OCI-LY7 (cell line): ENCODE results near the gene TRIO. TPM values are rescaled to one million over a fixed set of nuclear protein-coding genes. Genes with fewer than 3 reads are reported as not detected.

Experiments
- BruUV-seq: library from RNA; stranded (reverse); fragments of 400-500 nt; replicated peaks from 2 replicates; lab custom pipeline; 2021; lab: Mats Ljungman, UMichigan
- CTCF ChIA-PET: fragments of 300-600 bp; sonication (Branson Sonifier 250); formaldehyde crosslinking; loops from one replicate; lab custom pipeline; 2022; ENCODE audit warnings: antibody characterized with exemption; ENCODE audit not compliant: unreplicated experiment; lab: Charles Lee
- POLR2A ChIA-PET: fragments of 300-600 bp; sonication (Branson Sonifier 250); formaldehyde crosslinking; loops from one replicate; lab custom pipeline; 2022; ENCODE audit warnings: antibody characterized with exemption; lab: Charles Lee
- DNase-seq: peaks from one replicate; pipeline ENCODE4 v3.0.0-alpha.2; 2015; ENCODE audit warnings: low spot score
- H2AFZ ChIP-seq: fragments of 200-600 bp; sonication (generic), shearing (Covaris generic); 2 replicates; pipeline ENCODE4 v1.6.1; 2014; ENCODE audit warnings: mild to moderate bottlenecking, antibody characterized with exemption, low read length, moderate library complexity
- H3K27ac ChIP-seq: fragments of 200-600 bp; sonication (generic); 2 replicates; pipeline ENCODE4 v1.5.1; 2014; ENCODE audit warnings: mixed run types, low read depth, mild to moderate bottlenecking, moderate library complexity, low read length, inconsistent platforms; ENCODE audit not compliant: poor library complexity, severe bottlenecking
- H3K36me3 ChIP-seq: fragments of 200-600 bp; sonication (generic); 2 replicates; pipeline ENCODE4 v1.6.1; 2014; ENCODE audit warnings: mild to moderate bottlenecking, antibody characterized with exemption, low read length, moderate library complexity, mixed read lengths; ENCODE audit not compliant: insufficient read depth
- H3K4me1 ChIP-seq: fragments of 200-600 bp; sonication (generic); 2 replicates; pipeline ENCODE4 v1.5.1; 2014; ENCODE audit warnings: mild to moderate bottlenecking, low read length; ENCODE audit not compliant: insufficient read depth, poor library complexity, severe bottlenecking
- H3K4me2 ChIP-seq: fragments of 200-600 bp; sonication (generic); 2 replicates; pipeline ENCODE4 v1.6.1; 2014; ENCODE audit warnings: mild to moderate bottlenecking, low read length
- H3K4me3 ChIP-seq: fragments of 200-600 bp; sonication (generic); 2 replicates; pipeline ENCODE4 v1.5.1; 2014; ENCODE audit warnings: mild to moderate bottlenecking, low read depth, low read length; ENCODE audit not compliant: poor library complexity, severe bottlenecking
- H3K79me2 ChIP-seq: fragments of 200-600 bp; sonication (generic); 2 replicates; pipeline ENCODE4 v1.6.1; 2016; ENCODE audit warnings: low read depth, mild to moderate bottlenecking, low read length, moderate library complexity, mixed read lengths; ENCODE audit not compliant: insufficient read depth
- H3K9me2 ChIP-seq: fragments of 200-600 bp; sonication (generic); 2 replicates; pipeline ENCODE4 v1.6.1; 2016; ENCODE audit warnings: mild to moderate bottlenecking, low read length, mixed read lengths; ENCODE audit not compliant: insufficient read depth
- H3K9me3 ChIP-seq: fragments of 200-600 bp; sonication (generic); 2 replicates; pipeline ENCODE4 v1.6.1; 2014; ENCODE audit warnings: mild to moderate bottlenecking, mixed run types, low read length, mixed read lengths
- H4K20me1 ChIP-seq: fragments of 200-600 bp; sonication (generic); 2 replicates; pipeline ENCODE4 v1.6.1; 2014; ENCODE audit warnings: mild to moderate bottlenecking, antibody characterized with exemption, low read length, moderate library complexity, mixed read lengths; ENCODE audit not compliant: insufficient read depth
- EZH2phosphoT487 ChIP-seq: fragments of 200-600 bp; sonication (generic); IDR thresholded peaks from 2 replicates; pipeline ENCODE4 v1.6.1; 2018; ENCODE audit warnings: low read depth, borderline replicate concordance, mild to moderate bottlenecking, mixed run types, antibody characterized with exemption, low read length, moderate library complexity, mixed read lengths
- intact Hi-C: fragments of 100-400 bp; cut with micrococcal nuclease; formaldehyde crosslinking; loops from one replicate; pipeline ENCODE4 v1.10.0; 2022; ENCODE audit not compliant: unreplicated experiment
- total RNA-seq, 2 experiments: library from RNA; depleted of rRNA in 1 of 2; stranded (reverse); fragments of >200 nt in 1 of 2; shearing (Covaris generic) in 1 of 2; gene quantifications; 2 replicates each; pipeline ENCODE4 v1.2.3, GENCODE V29; 2014 to 2022
- TF ChIP-seq, protein P1 (sequence below): fragments of 200-600 bp; sonication (generic); conservative IDR thresholded peaks from 2 replicates; pipeline ENCODE4 v1.5.1; 2014; ENCODE audit warnings: mild to moderate bottlenecking, antibody characterized with exemption, low read length, moderate library complexity, mixed read lengths

TRIO gene
- total RNA-seq, 2 experiments from 2014 or later, result 35.8 to 55.1 TPM

- H3K4me1 ChIP-seq, result peaks cover 22% of the 10 kb centered on the region
- no peaks in the 10 kb centered on the region for H3K9me2 ChIP-seq
- H4K20me1 ChIP-seq, result no peaks in the 10 kb centered on the region
- no peak overlapping the region for H2AFZ ChIP-seq
- ChIA-PET CTCF (no interaction called here), POLR2A (interaction anchor here (1.5 kb wide), 1 partner anchor 17 kb away, joined by 4 read pairs; no protein-coding TSS in a partner anchor)
- no TSS peak for BruUV-seq
- no peaks in the 10 kb centered on the region; the same call in 1 of the 2 replicates for H3K36me3 ChIP-seq
- H3K79me2 ChIP-seq, result no peaks in the 10 kb centered on the region
- TF ChIP-seq, protein P1, sequence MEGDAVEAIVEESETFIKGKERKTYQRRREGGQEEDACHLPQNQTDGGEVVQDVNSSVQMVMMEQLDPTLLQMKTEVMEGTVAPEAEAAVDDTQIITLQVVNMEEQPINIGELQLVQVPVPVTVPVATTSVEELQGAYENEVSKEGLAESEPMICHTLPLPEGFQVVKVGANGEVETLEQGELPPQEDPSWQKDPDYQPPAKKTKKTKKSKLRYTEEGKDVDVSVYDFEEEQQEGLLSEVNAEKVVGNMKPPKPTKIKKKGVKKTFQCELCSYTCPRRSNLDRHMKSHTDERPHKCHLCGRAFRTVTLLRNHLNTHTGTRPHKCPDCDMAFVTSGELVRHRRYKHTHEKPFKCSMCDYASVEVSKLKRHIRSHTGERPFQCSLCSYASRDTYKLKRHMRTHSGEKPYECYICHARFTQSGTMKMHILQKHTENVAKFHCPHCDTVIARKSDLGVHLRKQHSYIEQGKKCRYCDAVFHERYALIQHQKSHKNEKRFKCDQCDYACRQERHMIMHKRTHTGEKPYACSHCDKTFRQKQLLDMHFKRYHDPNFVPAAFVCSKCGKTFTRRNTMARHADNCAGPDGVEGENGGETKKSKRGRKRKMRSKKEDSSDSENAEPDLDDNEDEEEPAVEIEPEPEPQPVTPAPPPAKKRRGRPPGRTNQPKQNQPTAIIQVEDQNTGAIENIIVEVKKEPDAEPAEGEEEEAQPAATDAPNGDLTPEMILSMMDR, result no peak
- no peak for TF ChIP-seq EZH2phosphoT487
- no peak overlapping the region for H3K27ac ChIP-seq
- H3K4me3 ChIP-seq, result no peak overlapping the region
- no peak overlapping the region for H3K4me2 ChIP-seq
- intact Hi-C loops, result no loop called here
- 0 out of 2 replicates have a peak, but pooled peaks cover 7% of the 10 kb centered on the region for H3K9me3 ChIP-seq
- no peak for DNase-seq
These were observed 114.9 kb downstream of the TRIO start for GRCh38 chr5:14257995-14258403.

- H3K36me3 ChIP-seq, result no peaks in the 10 kb centered on the region; the same call in 1 of the 2 replicates
- POLR2A ChIA-PET, result no interaction called here
- no peak for DNase-seq
- BruUV-seq, result no TSS peak
- H4K20me1 ChIP-seq, result no peaks in the 10 kb centered on the region
- intact Hi-C loops, result no loop called here
- no peak overlapping the region for H3K4me3 ChIP-seq
- peaks cover under 1% of the 10 kb centered on the region; the same call in 1 of the 2 replicates for H3K79me2 ChIP-seq
- H2AFZ ChIP-seq, result no peak overlapping the region
- no peak overlapping the region for H3K27ac ChIP-seq
- CTCF ChIA-PET, result no interaction called here
- H3K4me1 ChIP-seq, result peaks cover 30% of the 10 kb centered on the region
- TF ChIP-seq, protein P1, result no peak
- no peak for TF ChIP-seq EZH2phosphoT487
- no peaks in the 10 kb centered on the region for H3K9me2 ChIP-seq
- H3K9me3 ChIP-seq, result 0 out of 2 replicates have a peak, but pooled peaks cover 7% of the 10 kb centered on the region
- no peak overlapping the region for H3K4me2 ChIP-seq
These were observed 115.7 kb downstream of the TRIO start for GRCh38 chr5:14258840-14259239.

DNA sequence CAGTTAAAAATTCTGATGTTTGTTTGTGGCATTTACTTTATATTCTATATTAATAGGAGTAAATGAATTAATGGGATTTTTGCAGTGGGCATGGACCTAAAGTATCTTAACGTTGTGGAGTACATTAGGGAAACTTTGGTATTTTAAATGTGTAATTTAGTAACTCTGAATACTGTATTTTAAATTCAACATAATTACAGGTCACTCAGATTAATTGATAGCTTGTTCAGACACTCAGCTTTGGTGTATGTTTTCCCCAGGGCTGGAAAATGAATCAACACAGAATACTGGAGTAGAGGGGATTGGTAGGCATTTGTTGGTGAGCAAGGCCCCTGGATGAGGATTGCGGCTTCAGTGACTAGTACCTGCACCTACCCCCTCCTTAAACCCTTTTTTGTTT lies 117.5 kb downstream of the TRIO start:
- Histone ChIP-seq H4K20me1 (no peaks in the 10 kb centered on the region), H3K9me3 (0 out of 2 replicates have a peak, but pooled peaks cover 4% of the 10 kb centered on the region), H3K79me2 (peaks cover 14% of the 10 kb centered on the region; the same call in 1 of the 2 replicates), H3K4me3 (no peak overlapping the region), H3K4me1 (peaks cover 42% of the 10 kb centered on the region), H3K27ac (no peak overlapping the region), H3K9me2 (no peaks in the 10 kb centered on the region), H3K4me2 (no peak overlapping the region), H2AFZ (no peak overlapping the region), H3K36me3 (no peaks in the 10 kb centered on the region; the same call in 1 of the 2 replicates)
- POLR2A ChIA-PET, result interaction anchor here (0.7 to 1.4 kb wide), 3 partner anchors 14 to 36 kb away, joined by 3 to 7 read pairs (median 3); no protein-coding TSS in a partner anchor
- CTCF ChIA-PET, result no interaction called here
- no peak for DNase-seq
- intact Hi-C loops, result no loop called here
- no TSS peak for BruUV-seq
- TF ChIP-seq, protein P1, result no peak
- TF ChIP-seq EZH2phosphoT487, result no peak
